ENCODE results near the gene CIAPIN1.
"Not testable (repeated sequence)": the region's sequence is repeated elsewhere in the genome, so short reads cannot be mapped to it uniquely, and the experiment has no call there.

The CIAPIN1 gene

DNA sequence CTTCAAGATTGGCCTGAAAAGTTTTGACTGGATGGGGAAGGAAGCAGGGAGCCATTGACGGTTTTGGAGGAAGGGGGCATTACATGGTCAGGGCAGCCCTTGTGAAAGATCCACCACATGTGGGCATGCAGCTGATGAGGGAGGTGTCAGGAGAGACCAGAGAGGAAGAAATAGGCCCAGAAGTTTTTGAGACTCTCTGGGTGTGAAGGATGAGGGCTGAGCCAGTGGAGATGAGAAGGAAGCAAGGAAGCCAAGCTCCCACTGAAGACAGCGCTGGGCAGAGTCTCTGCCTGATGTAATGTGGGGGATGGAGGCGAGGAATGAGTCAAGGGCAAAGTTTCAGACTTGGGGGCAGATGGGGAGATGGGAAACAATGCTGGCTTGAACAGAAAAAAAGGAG is 42.1 kb downstream of the CIAPIN1 start:
- no peak overlapping the region for H3K4me3 ChIP-seq (ENCODE audit: low read length)
- no peak for DNase-seq (ENCODE audit: low read depth)
- TF ChIP-seq, protein P1, sequence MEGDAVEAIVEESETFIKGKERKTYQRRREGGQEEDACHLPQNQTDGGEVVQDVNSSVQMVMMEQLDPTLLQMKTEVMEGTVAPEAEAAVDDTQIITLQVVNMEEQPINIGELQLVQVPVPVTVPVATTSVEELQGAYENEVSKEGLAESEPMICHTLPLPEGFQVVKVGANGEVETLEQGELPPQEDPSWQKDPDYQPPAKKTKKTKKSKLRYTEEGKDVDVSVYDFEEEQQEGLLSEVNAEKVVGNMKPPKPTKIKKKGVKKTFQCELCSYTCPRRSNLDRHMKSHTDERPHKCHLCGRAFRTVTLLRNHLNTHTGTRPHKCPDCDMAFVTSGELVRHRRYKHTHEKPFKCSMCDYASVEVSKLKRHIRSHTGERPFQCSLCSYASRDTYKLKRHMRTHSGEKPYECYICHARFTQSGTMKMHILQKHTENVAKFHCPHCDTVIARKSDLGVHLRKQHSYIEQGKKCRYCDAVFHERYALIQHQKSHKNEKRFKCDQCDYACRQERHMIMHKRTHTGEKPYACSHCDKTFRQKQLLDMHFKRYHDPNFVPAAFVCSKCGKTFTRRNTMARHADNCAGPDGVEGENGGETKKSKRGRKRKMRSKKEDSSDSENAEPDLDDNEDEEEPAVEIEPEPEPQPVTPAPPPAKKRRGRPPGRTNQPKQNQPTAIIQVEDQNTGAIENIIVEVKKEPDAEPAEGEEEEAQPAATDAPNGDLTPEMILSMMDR (IDR thresholded peaks at IDR 0.05; ENCODE audit: insufficient read depth, low read depth, low read length, missing control alignments) = no peak

DNA sequence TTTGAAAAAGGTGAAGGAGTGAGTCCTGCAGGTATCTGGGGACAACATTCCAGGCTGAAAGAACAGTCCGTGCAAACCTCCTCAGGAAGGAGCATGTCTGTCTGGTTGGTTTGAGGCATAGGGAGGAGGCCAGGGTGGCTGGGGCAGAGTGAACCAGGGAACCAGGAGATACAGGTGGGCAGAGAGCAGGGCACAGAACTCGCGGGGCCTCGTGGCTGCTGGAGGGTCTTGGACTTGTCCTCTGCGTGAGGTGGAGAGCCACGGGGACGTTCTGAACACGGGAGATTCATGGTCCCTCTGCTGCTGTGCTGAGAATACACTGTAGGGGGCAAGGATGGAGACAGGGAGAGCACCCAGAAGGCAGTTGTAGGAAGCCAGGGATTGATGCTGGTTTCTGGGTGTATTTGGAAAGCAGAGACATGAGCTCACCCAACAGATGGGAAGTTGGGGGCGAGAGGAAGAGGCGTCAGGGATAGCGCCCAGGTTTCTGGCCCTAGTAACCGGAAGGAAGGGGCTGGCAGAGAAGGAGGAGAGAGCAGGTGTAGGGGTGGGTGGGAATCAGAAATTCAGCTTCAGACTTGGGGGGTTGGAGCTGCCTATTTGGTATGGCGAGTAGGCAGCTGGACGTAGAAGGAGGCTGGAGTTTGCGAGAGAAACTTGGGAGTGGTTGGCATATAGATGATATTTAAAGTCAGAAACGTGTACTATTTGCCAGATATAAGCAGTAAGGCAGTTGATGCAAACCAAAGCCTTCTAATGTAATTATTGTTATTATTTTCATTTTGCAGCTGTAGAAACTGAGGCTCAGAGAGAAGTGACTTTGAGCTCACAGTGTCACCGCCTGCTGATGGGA is 43.0 kb downstream of the CIAPIN1 start, which contains the start of gene CCL17:
CCL17 (plus strand) TSS at position 803 of the 853 bp plus-strand sequence. CDS start 9,166 bp downstream, outside the sequence.
- no peak for DNase-seq (ENCODE audit: low read depth)
- H3K4me3 ChIP-seq (ENCODE audit: low read length) = no peak within 1 kb of the TSS
- TF ChIP-seq, protein P1 (IDR thresholded peaks at IDR 0.05; ENCODE audit: insufficient read depth, low read depth, low read length, missing control alignments) = no peak

DNA sequence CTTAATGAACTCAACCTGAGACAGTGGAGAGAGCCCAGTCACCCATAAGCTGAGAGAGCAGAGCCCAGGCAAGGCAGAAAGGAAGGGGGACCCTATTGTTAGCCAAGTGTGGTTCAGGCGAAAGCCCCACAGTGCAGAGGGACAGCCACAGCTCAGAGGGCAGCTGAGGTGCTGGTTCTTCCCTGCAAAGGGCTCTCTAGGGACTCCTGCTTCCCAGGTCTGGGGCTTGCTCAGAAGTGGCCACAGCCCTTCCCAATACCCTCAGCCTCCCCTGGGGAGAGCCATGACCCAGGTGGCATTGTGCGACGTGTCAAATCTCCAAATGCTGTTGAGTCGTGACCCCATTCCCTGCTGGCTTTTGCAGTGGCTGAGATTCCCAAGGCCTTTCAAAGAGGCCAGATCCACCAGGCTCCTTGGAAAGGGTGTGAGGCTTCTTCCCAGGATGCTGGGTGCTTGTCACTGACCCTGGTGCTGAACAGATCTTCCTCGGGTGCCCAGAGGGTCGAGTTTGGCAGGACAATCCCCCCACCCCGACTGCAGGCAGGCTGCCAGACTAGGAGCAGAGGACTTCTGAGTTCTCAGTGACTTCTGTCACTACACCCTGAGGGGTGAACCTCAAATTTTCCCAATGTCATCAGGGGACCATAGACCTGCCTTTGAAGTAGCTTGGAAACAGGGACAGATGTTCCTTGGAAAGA is 45.1 kb downstream of the CIAPIN1 start:
- TF ChIP-seq, protein P1 (IDR thresholded peaks at IDR 0.05; ENCODE audit: insufficient read depth, low read depth, low read length, missing control alignments) = no peak
- no peak for DNase-seq (ENCODE audit: low read depth)
- H3K4me3 ChIP-seq (ENCODE audit: low read length) = no peak overlapping the region

DNA sequence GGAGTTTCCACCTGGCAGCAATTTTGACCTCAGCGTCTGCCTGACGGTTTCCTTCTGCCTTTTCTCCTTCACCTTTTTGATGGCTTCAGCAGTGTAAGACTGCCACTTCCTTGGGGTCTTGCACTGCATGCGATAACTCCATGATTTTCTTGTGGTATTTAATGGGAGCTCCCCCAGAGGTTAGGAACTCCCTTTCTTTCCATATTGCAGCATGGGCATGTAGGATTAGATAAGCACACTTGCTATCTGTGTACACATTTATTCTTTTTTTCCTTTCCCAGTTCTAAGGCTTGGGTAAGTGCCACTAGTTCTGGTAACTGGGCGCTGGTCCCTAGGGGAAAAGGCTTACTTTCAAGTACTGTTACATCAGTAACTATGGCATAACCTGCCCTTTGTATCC is 49.7 kb downstream of the CIAPIN1 start:
- H3K4me3 ChIP-seq (ENCODE audit: low read length) = not testable (repeated sequence)

DNA sequence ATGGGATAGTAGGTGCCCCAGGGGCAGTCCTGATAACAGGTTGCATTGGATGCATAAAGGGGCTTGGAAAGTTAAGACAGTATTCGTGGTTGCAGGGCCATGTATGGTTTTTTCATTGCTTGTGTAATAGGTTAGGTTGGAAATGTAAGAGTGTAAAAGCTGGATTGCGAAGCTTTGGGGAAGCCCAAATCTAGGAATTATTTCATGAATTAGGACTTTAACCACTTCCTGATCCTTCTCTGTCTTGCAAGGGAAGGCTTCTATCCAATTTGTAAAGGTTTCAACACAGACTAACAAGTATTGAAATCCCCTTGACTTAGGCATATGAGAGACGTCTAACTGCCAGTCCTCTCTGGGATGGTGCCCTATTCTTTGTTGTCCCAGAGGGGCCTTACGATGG is 50.4 kb downstream of the CIAPIN1 start:
- no peak for DNase-seq (ENCODE audit: low read depth)
- TF ChIP-seq, protein P1 (IDR thresholded peaks at IDR 0.05; ENCODE audit: insufficient read depth, low read depth, low read length, missing control alignments) = no peak
- H3K4me3 ChIP-seq (ENCODE audit: low read length) = no peak overlapping the region

More for the DNA sequence above, 49.7 kb downstream of the CIAPIN1 start:
- not testable (repeated sequence) for DNase-seq (ENCODE audit: low read depth)

DNA sequence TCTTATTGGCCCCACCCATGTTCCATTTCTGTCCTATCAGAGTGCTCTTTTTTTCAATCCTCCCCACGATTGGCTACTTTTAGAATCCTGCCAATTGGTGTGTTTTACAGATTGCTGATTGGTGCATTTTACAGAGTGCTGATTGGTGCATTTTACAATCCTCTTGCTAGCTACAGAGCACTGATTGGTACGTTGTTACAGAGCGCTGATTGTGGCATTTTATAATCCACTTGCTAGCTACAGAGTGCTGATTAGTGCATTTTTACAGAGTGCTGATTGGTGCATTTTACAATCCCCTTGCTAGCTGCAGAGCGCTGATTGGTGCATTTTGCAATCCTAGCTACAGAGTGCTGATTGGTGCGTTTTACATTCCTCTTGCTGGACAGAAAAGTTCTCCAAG is 52.2 kb downstream of the CIAPIN1 start:
- DNase-seq (ENCODE audit: low read depth) = no peak
- TF ChIP-seq, protein P1 (IDR thresholded peaks at IDR 0.05; ENCODE audit: insufficient read depth, low read depth, low read length, missing control alignments) = no peak

DNA sequence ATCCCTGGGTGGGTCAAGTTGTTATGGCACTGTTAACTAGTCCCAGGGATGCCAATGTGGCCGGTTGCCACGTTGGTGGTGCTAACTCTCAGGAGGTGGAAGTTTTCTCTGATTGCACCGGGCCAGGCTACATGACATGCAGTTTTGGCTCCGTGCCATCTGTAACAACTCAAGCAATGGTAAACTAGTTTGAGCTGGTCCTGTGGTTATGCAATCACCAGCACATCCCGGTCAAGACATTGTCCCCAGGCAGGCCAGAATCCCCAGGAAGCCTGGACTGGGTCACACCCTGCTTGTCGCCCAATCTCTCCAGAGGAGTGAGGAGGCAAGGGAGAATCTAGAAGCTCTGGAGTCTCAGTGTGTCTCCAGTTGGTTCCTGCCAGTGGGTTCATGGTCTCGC is 52.7 kb downstream of the CIAPIN1 start:
- TF ChIP-seq, protein P1 (IDR thresholded peaks at IDR 0.05; ENCODE audit: insufficient read depth, low read depth, low read length, missing control alignments) = no peak
- no peak overlapping the region for H3K4me3 ChIP-seq (ENCODE audit: low read length)
- DNase-seq (ENCODE audit: low read depth) = peak; percentile 91

More for the DNA sequence above, 52.2 kb downstream of the CIAPIN1 start:
- no peak overlapping the region for H3K4me3 ChIP-seq (ENCODE audit: low read length)

Measured in epithelial cell of esophagus (primary cell).